ENCODE measurements around the gene KLF15. TPM values are rescaled to one million over a fixed set of nuclear protein-coding genes. Genes with fewer than 3 reads are reported as not detected.

The KLF15 gene
- total and polyA plus RNA-seq, 9 of the 15 experiments (the other 6 are each of a cell fraction or from before 2014, with no cell fraction given) = 0.08 to 4.8 (median 1.2) TPM

DNA sequence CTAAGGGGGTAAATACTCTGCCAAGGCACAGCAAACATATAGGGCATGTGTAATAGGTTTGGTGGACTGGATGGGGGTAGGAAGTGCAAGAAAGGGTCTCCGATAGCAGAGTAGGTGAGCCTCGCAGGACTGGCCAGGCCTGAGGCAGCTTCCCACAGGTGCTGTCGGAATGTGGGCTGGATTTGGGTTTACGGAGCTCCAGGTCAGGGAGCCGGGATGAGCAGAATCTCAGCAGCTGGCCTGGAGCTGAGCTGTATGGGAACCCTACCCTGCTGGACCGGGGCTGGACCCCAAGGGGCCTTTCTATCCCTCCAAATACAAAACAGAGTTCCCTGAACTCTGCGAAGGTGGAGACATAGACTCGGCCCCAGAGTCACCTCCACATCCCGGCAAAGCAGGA, 15.0 kb downstream of the KLF15 start:
- no peak overlapping the region for H3K4me2 ChIP-seq (ENCODE audit: insufficient read depth, low read length)
- ATAC-seq = no peak
- peaks cover 0 to 3% of the 10 kb centered on the region in 2 experiments; a peak in 1 of 5 replicates for H3K4me1 ChIP-seq (replicated peaks in 1 of 2; ENCODE audit: control insufficient read depth in 2 of 2, insufficient read depth in 2 of 2, low read length in 2 of 2)
- FAIRE-seq = no peak
- no peaks in the 10 kb centered on the region for H3K9me3 ChIP-seq (replicated peaks; ENCODE audit: control insufficient read depth, insufficient read depth, low read depth, low read length)
- no peaks in the 10 kb centered on the region; a peak in 1 of 5 replicates for H3K27me3 ChIP-seq (ENCODE audit: control insufficient read depth in 2 of 2, insufficient read depth in 2 of 2, low read length in 2 of 2)
- H3K36me3 ChIP-seq (ENCODE audit: control insufficient read depth, insufficient read depth, low read length) = no peaks in the 10 kb centered on the region
- in situ Hi-C loops (cut with MboI) (no loop called here), intact Hi-C loops (cut with micrococcal nuclease) (no loop called here)
- ChIA-PET POLR2A (no interaction called here), CTCF (ENCODE audit: low intra/inter-chr PET ratio) (interaction anchor here (0.9 kb wide), 1 partner anchor 96 kb away, joined by 3 read pairs; no protein-coding TSS in a partner anchor)
- no peaks in the 10 kb centered on the region; the same call in 1 of the 2 replicates for H4K20me1 ChIP-seq (replicated peaks; ENCODE audit: control insufficient read depth, insufficient read depth, low read length)
- no peaks in the 10 kb centered on the region for H3K9me1 ChIP-seq (ENCODE audit: control insufficient read depth, insufficient read depth, low read length)
- no peak for DNase-seq (ENCODE audit: extremely low read depth in 1 of 4, low spot score in 3 of 4)
- no peak overlapping the region for H2AFZ ChIP-seq (ENCODE audit: low read depth, low read length)
- no TSS peak for BruUV-seq (replicated peaks)
- no peaks in the 10 kb centered on the region for H3K79me2 ChIP-seq (ENCODE audit: control insufficient read depth, insufficient read depth, low read length)
- no peak overlapping the region for H3K9ac ChIP-seq (ENCODE audit: insufficient read depth in 1 of 2, low read depth in 2 of 2, low read length in 2 of 2)
- no peak overlapping the region for H3K27ac ChIP-seq (ENCODE audit: extremely low read depth, low read depth, low read length)
- H3K4me3 ChIP-seq = no peak overlapping the region
- WGBS (ENCODE audit: insufficient coverage, low coverage, missing lambda C conversion rate) = 57% methylated on average over 8 of the region's 9 CpGs
- no peak for TF ChIP-seq ZNF41 (CRISPR knock-in tag; conservative IDR thresholded peaks at IDR 0.05)
- TF ChIP-seq, protein P1, sequence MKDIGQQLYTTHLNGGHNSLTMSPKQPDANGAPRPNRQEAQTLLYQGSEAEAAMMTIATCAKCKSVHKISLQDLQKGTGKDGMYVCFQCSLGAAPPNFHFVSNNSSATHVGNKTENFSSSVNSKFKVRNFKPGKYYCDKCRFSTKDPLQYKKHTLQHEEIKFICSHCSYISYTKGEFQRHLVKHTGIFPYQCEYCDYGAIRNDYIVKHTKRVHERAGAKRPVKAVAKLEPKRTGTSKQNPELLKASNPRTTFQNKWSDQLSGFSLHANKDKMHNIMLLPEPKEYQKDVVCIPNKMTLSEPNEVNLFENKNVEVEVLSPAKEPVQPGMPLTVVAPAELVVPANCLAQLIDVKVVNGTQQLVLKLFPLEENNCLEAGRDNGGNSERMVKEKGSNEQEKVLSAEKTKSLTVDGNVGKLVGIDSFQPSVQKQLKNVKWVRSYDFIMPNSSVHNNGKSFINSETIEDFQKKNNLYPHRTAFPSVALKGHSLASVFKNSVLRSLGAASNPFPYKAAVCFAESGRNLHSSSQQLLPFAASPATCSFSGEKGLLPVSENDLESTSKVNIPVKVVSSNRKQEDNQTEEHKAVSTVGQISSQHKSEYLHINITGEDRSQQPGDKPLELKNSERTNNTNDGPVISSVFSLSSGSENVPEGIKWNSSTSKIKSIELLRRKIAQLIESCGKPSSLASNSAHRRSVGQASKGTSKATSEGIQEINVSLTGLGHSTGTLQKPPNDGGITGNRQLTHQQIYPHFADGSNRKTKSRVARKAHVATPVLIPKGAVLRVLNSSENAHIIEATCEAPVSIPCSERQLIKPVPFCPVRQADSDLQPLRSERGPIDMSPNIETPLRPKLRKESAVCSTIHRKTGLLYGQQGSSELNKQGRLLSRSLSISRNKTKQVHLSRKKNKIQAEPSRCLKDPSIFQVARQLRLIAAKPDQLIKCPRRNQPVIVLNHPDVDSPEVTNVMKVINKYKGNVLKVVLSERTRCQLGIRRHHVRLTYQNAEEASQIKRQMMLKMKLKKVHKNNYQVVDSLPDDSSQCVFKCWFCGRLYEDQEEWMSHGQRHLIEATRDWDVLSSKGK (CRISPR knock-in tag; IDR thresholded peaks at IDR 0.05) = no peak
- no peak for TF ChIP-seq HNRNPH1 (optimal IDR thresholded peaks at IDR 0.05; ENCODE audit: low read depth, low read length)
- no peak for TF ChIP-seq ARID3A (IDR thresholded peaks at IDR 0.05; ENCODE audit: borderline replicate concordance, low read depth, low read length)
- no peak for TF ChIP-seq CTCFL (IDR thresholded peaks at IDR 0.05; ENCODE audit: borderline replicate concordance, insufficient read depth, low read depth, low read length, poor library complexity, severe bottlenecking)
- no peak for TF ChIP-seq GATAD2A (IDR thresholded peaks at IDR 0.05)
- no peak for TF ChIP-seq CBX2 (IDR thresholded peaks at IDR 0.05; ENCODE audit: insufficient read depth, low read length, poor library complexity, severe bottlenecking)
- TF ChIP-seq NFIC (IDR thresholded peaks at IDR 0.05) = no peak
- no peak for TF ChIP-seq NEUROD1 (IDR thresholded peaks at IDR 0.05; ENCODE audit: borderline replicate concordance, low read depth, low read length, partially characterized antibody)
- TF ChIP-seq EZH2 (IDR thresholded peaks at IDR 0.05; ENCODE audit: borderline replicate concordance, low read depth, low read length) = no peak
- TF ChIP-seq MYNN (IDR thresholded peaks at IDR 0.05) = no peak
- no peak for TF ChIP-seq MYNN (CRISPR knock-in tag; IDR thresholded peaks at IDR 0.05)
- TF ChIP-seq, protein P2, sequence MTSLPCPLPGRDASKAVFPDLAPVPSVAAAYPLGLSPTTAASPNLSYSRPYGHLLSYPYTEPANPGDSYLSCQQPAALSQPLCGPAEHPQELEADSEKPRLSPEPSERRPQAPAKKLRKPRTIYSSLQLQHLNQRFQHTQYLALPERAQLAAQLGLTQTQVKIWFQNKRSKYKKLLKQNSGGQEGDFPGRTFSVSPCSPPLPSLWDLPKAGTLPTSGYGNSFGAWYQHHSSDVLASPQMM (CRISPR knock-in tag; IDR thresholded peaks at IDR 0.05) = no peak
- TF ChIP-seq COPS2 (conservative IDR thresholded peaks at IDR 0.05) = no peak
